Lung (tissue), 12 donors: ENCODE results near the gene DUSP2. TPM values are rescaled to one million over a fixed set of nuclear protein-coding genes. Genes with fewer than 3 reads are reported as not detected.

Experiments
- ATAC-seq: fragments of 200-7000 bp; cut with Tn5 transposase; one replicate; pipeline ENCODE4 v1.9.1; 2020; ENCODE audit warnings: moderate number of reproducible peaks; ENCODE audit not compliant: insufficient read depth, low FRiP score
- DNase-seq, 3 donors: peaks; one replicate each; pipeline ENCODE4 v3.0.0-alpha.2; 2013 to 2017
- H3K27ac ChIP-seq, 2 donors: one replicate each; pipeline ENCODE4 v1.5.1; 2013; ENCODE audit warnings: mild to moderate bottlenecking in 2 of 2, moderate library complexity in 2 of 2, control low read depth in 1 of 2, inconsistent platforms in 1 of 2, low read depth in 1 of 2, low read length in 1 of 2
- H3K27me3 ChIP-seq, 3 donors: one replicate each; pipeline ENCODE4 v1.5.1; 2013; ENCODE audit warnings: low read length in 2 of 3; ENCODE audit not compliant: control insufficient read depth in 3 of 3, insufficient read depth in 3 of 3
- H3K36me3 ChIP-seq, 4 donors: one replicate each; pipeline ENCODE4 v1.5.1; 2013; ENCODE audit warnings: low read length in 4 of 4, mild to moderate bottlenecking in 1 of 4, moderate library complexity in 1 of 4; ENCODE audit not compliant: control insufficient read depth in 4 of 4, insufficient read depth in 4 of 4
- H3K4me1 ChIP-seq, 5 donors: one replicate each; pipeline ENCODE4 v1.5.1; 2013; ENCODE audit warnings: low read length in 5 of 5, mild to moderate bottlenecking in 2 of 5, moderate library complexity in 1 of 5; ENCODE audit not compliant: control insufficient read depth in 5 of 5, insufficient read depth in 5 of 5
- H3K4me3 ChIP-seq: one replicate; pipeline ENCODE4 v1.5.1; 2013; ENCODE audit warnings: mild to moderate bottlenecking, control low read depth, moderate library complexity
- H3K9ac ChIP-seq, 2 donors: one replicate each; pipeline ENCODE4 v1.5.1; 2013; ENCODE audit warnings: low read length in 2 of 2, control low read depth in 1 of 2; ENCODE audit not compliant: insufficient read depth in 1 of 2
- H3K9me3 ChIP-seq, 4 donors: one replicate each; pipeline ENCODE4 v1.5.1; 2013; ENCODE audit warnings: low read length in 3 of 4, mild to moderate bottlenecking in 1 of 4, moderate library complexity in 1 of 4; ENCODE audit not compliant: control insufficient read depth in 4 of 4, insufficient read depth in 3 of 4
- CTCF ChIP-seq: IDR thresholded peaks from 2 replicates; pipeline ENCODE4 v1.5.1; 2012; ENCODE audit warnings: mild to moderate bottlenecking; ENCODE audit errors: control extremely low read depth, extremely low read depth
- WGBS, 2 donors: extraction: QIAGEN DNeasy Blood & Tissue Kit; methylation state at CpG; one replicate each; pipeline ENCODE4 v1.1.7; 2013; 5-methylcytosine and 5-hydroxymethylcytosine counted together
- polyA plus RNA-seq, 2 donors: library from polyadenylated mRNA; stranded (reverse); fragments of 200-250 nt; gene quantifications; one replicate each; pipeline ENCODE4 v1.2.1, GENCODE V29; 2013
- total RNA-seq, 2 donors: library from RNA; depleted of rRNA in 1 of 2; stranded (reverse); fragments of >200 nt in 1 of 2; gene quantifications; one replicate each; pipeline ENCODE4 v1.2.1, GENCODE V29; 2014 to 2021
- donor health status: control.
- donor health status: control.
- donor health status: Bipolar disorder and iron deficiency.
- donor health status: healthy.
- donor health status: DM: yes; HTN: yes; CAD: no.

DUSP2 gene
- total and polyA plus RNA-seq, 4 donors = 3.5 to 33.6 (median 5.8) TPM

GRCh38 chr2:96114546-96114902, 30.7 kb downstream of the DUSP2 start:
- DNase-seq (no peak), ATAC-seq (no peak)
- no peaks in the 10 kb centered on the region for H3K36me3 ChIP-seq
- no peaks in the 10 kb centered on the region for H3K9me3 ChIP-seq
- peaks cover 0 to 7% (median 4%) of the 10 kb centered on the region in 5 donors for H3K4me1 ChIP-seq
- H3K27me3 ChIP-seq = peaks cover 0 to 24% (median 7%) of the 10 kb centered on the region in 3 donors
- WGBS, 2 donors = 91% methylated on average over 13 of the region's 13 CpGs
- no peak for TF ChIP-seq CTCF
- H3K27ac ChIP-seq = no peak overlapping the region
- H3K9ac ChIP-seq = no peak overlapping the region
- no peak overlapping the region for H3K4me3 ChIP-seq

GRCh38 chr2:96113951-96114350, 31.3 kb downstream of the DUSP2 start:
- Histone ChIP-seq H3K27ac (no peak overlapping the region), H3K4me1 (peaks cover 0 to 11% (median 6%) of the 10 kb centered on the region in 5 donors), H3K36me3 (no peaks in the 10 kb centered on the region), H3K4me3 (no peak overlapping the region), H3K9me3 (no peaks in the 10 kb centered on the region), H3K27me3 (peaks cover 0 to 18% (median 7%) of the 10 kb centered on the region in 3 donors), H3K9ac (no peak overlapping the region)
- DNase-seq (no peak), ATAC-seq (no peak)
- WGBS, 2 donors = 91 to 97% methylated on average over 17 of the region's 17 CpGs
- TF ChIP-seq CTCF = no peak

- peaks cover 0 to 18% (median 7%) of the 10 kb centered on the region in 3 donors for H3K27me3 ChIP-seq
- DNase-seq = no peak
- ATAC-seq = no peak
- no peak overlapping the region for H3K9ac ChIP-seq
- H3K4me1 ChIP-seq = peaks cover 0 to 17% (median 6%) of the 10 kb centered on the region in 5 donors
- WGBS, 2 donors = 90 to 97% methylated on average over 7 of the region's 7 CpGs
- H3K36me3 ChIP-seq = no peaks in the 10 kb centered on the region
- no peak for TF ChIP-seq CTCF
- H3K27ac ChIP-seq = no peak overlapping the region
- no peaks in the 10 kb centered on the region for H3K9me3 ChIP-seq
- H3K4me3 ChIP-seq = no peak overlapping the region
Observed at GRCh38 chr2:96113367-96113677, 31.9 kb downstream of the DUSP2 start.
